OCI-LY3 (cell line): ENCODE results near the gene IL7R.

Experiments used
- CTCF ChIP-seq: fragments of 200-600, 300-600 bp; sonication (generic); IDR thresholded peaks from 2 replicates; pipeline ENCODE4 v1.5.1; 2014; ENCODE audit warnings: antibody characterized with exemption, low read length, low read depth
- EZH2phosphoT487 ChIP-seq: fragments of 200-600 bp; shearing (Covaris generic); IDR thresholded peaks from 2 replicates; pipeline ENCODE4 v1.6.1; 2018; ENCODE audit warnings: antibody characterized with exemption, mixed run types, low read depth

- TF ChIP-seq CTCF (no peak), EZH2phosphoT487 (no peak)
Measured at GRCh38 chr5:35830587-35830986, 26.1 kb upstream of the IL7R start.
